Measurements from ENCODE around the gene PRKG1. TPM values are rescaled to one million over a fixed set of nuclear protein-coding genes. Genes with fewer than 3 reads are reported as not detected.

The PRKG1 gene
- total RNA-seq, 1 experiment from 2014 or later = 7.4 TPM

GRCh38 chr10:51241461-51241860 is 167.2 kb downstream of the PRKG1 start:
- no peak overlapping the region for H3K9ac ChIP-seq (ENCODE audit: low read length)
- DNase-seq (no peak), ATAC-seq (no peak)
- H3K9me2 ChIP-seq (replicated peaks; ENCODE audit: low read length) = no peaks in the 10 kb centered on the region
- H3K27me3 ChIP-seq (ENCODE audit: low read length) = no peaks in the 10 kb centered on the region
- no peak overlapping the region for H2AFZ ChIP-seq (ENCODE audit: low read length)
- H3K4me1 ChIP-seq (ENCODE audit: insufficient read depth, low read length) = peaks cover 5% of the 10 kb centered on the region; the same call in 1 of the 2 replicates
- POLR2A ChIA-PET (ENCODE audit: unreplicated experiment) = interaction anchor here (0.6 kb wide), 1 partner anchor 8 kb away, joined by 4 read pairs; no protein-coding TSS in a partner anchor
- H4K20me1 ChIP-seq (ENCODE audit: low read length) = no peaks in the 10 kb centered on the region
- no peak for TF ChIP-seq EZH2phosphoT487 (IDR thresholded peaks at IDR 0.05; ENCODE audit: borderline replicate concordance, low read length)
- no peak for TF ChIP-seq EZH2 (IDR thresholded peaks at IDR 0.05; ENCODE audit: low read length, unreplicated experiment)
- no peak for TF ChIP-seq CTCF (conservative IDR thresholded peaks at IDR 0.05; ENCODE audit: low read depth, low read length)
- no peak overlapping the region for H3K27ac ChIP-seq (ENCODE audit: low read length)
- no TSS peak for BruUV-seq (replicated peaks)
- no peaks in the 10 kb centered on the region for H3K79me2 ChIP-seq (ENCODE audit: low read length)
- no peaks in the 10 kb centered on the region for H3K9me3 ChIP-seq (ENCODE audit: low read length)
- H3K4me3 ChIP-seq (ENCODE audit: low read length) = no peak overlapping the region
- intact Hi-C loops (cut with micrococcal nuclease) = no loop called here
- no peaks in the 10 kb centered on the region for H3F3A ChIP-seq (ENCODE audit: low read length, unreplicated experiment)
- CTCF ChIA-PET = no interaction called here
- no peak overlapping the region for H3K4me2 ChIP-seq (ENCODE audit: low read length)
- H3K36me3 ChIP-seq (ENCODE audit: low read depth, low read length) = no peaks in the 10 kb centered on the region

GRCh38 chr10:51242393-51242792 is 168.1 kb downstream of the PRKG1 start:
- intact Hi-C loops (cut with micrococcal nuclease) = no loop called here
- no peaks in the 10 kb centered on the region for H3K79me2 ChIP-seq (ENCODE audit: low read length)
- H3K4me2 ChIP-seq (ENCODE audit: low read length) = no peak overlapping the region
- DNase-seq = peak; percentile 53
- BruUV-seq (replicated peaks) = no TSS peak
- no peaks in the 10 kb centered on the region for H3K9me3 ChIP-seq (ENCODE audit: low read length)
- no peak overlapping the region for H3K4me3 ChIP-seq (ENCODE audit: low read length)
- no peaks in the 10 kb centered on the region for H4K20me1 ChIP-seq (ENCODE audit: low read length)
- no peaks in the 10 kb centered on the region for H3K9me2 ChIP-seq (replicated peaks; ENCODE audit: low read length)
- no peaks in the 10 kb centered on the region for H3K27me3 ChIP-seq (ENCODE audit: low read length)
- H3K4me1 ChIP-seq (ENCODE audit: insufficient read depth, low read length) = peaks cover 5% of the 10 kb centered on the region; the same call in 1 of the 2 replicates
- H2AFZ ChIP-seq (ENCODE audit: low read length) = no peak overlapping the region
- H3K9ac ChIP-seq (ENCODE audit: low read length) = no peak overlapping the region
- H3K36me3 ChIP-seq (ENCODE audit: low read depth, low read length) = no peaks in the 10 kb centered on the region
- ChIA-PET CTCF (no interaction called here), POLR2A (ENCODE audit: unreplicated experiment) (no interaction called here)
- TF ChIP-seq EZH2 (IDR thresholded peaks at IDR 0.05; ENCODE audit: low read length, unreplicated experiment) (no peak), EZH2phosphoT487 (IDR thresholded peaks at IDR 0.05; ENCODE audit: borderline replicate concordance, low read length) (no peak), CTCF (conservative IDR thresholded peaks at IDR 0.05; ENCODE audit: low read depth, low read length) (no peak)
- ATAC-seq = peak; percentile 66
- H3K27ac ChIP-seq (ENCODE audit: low read length) = no peak overlapping the region
- no peaks in the 10 kb centered on the region for H3F3A ChIP-seq (ENCODE audit: low read length, unreplicated experiment)

GRCh38 chr10:51244309-51244708 is 170.0 kb downstream of the PRKG1 start:
- H3K79me2 ChIP-seq (ENCODE audit: low read length) = no peaks in the 10 kb centered on the region
- H3K9me2 ChIP-seq (replicated peaks; ENCODE audit: low read length) = no peaks in the 10 kb centered on the region
- H3K36me3 ChIP-seq (ENCODE audit: low read depth, low read length) = no peaks in the 10 kb centered on the region
- no peak overlapping the region for H3K9ac ChIP-seq (ENCODE audit: low read length)
- no peak for ATAC-seq
- ChIA-PET POLR2A (ENCODE audit: unreplicated experiment) (no interaction called here), CTCF (no interaction called here)
- H3F3A ChIP-seq (ENCODE audit: low read length, unreplicated experiment) = no peaks in the 10 kb centered on the region
- H3K4me3 ChIP-seq (ENCODE audit: low read length) = no peak overlapping the region
- peaks cover 5% of the 10 kb centered on the region; the same call in 1 of the 2 replicates for H3K4me1 ChIP-seq (ENCODE audit: insufficient read depth, low read length)
- no peak for DNase-seq
- intact Hi-C loops (cut with micrococcal nuclease) = no loop called here
- H3K27me3 ChIP-seq (ENCODE audit: low read length) = no peaks in the 10 kb centered on the region
- TF ChIP-seq EZH2phosphoT487 (IDR thresholded peaks at IDR 0.05; ENCODE audit: borderline replicate concordance, low read length) (no peak), CTCF (conservative IDR thresholded peaks at IDR 0.05; ENCODE audit: low read depth, low read length) (no peak), EZH2 (IDR thresholded peaks at IDR 0.05; ENCODE audit: low read length, unreplicated experiment) (no peak)
- no peak overlapping the region for H2AFZ ChIP-seq (ENCODE audit: low read length)
- no peak overlapping the region for H3K4me2 ChIP-seq (ENCODE audit: low read length)
- no peaks in the 10 kb centered on the region for H4K20me1 ChIP-seq (ENCODE audit: low read length)
- H3K9me3 ChIP-seq (ENCODE audit: low read length) = no peaks in the 10 kb centered on the region
- no peak overlapping the region for H3K27ac ChIP-seq (ENCODE audit: low read length)
- no TSS peak for BruUV-seq (replicated peaks)
